ENCODE data around the gene GCG.

DNA sequence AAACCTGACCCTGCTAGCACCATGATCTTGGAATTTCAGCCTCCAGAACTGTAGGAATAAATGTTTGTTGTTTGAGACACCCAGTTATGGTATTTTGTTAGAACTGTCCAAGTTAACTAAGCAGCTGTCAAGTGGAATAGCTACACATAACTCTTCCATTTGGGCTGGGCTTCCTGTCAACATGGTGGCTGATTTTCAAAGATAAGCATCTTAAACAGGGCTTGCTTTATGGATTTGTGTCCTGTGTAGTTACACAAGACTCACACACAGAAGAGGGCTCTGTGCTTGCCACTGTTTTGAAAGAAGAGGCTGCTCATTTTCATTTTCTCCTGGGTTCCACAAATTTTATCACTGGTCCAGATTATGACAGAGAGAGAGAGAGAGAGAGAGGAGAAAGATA, 35.7 kb downstream of the GCG start:
- TF ChIP-seq, protein P1, sequence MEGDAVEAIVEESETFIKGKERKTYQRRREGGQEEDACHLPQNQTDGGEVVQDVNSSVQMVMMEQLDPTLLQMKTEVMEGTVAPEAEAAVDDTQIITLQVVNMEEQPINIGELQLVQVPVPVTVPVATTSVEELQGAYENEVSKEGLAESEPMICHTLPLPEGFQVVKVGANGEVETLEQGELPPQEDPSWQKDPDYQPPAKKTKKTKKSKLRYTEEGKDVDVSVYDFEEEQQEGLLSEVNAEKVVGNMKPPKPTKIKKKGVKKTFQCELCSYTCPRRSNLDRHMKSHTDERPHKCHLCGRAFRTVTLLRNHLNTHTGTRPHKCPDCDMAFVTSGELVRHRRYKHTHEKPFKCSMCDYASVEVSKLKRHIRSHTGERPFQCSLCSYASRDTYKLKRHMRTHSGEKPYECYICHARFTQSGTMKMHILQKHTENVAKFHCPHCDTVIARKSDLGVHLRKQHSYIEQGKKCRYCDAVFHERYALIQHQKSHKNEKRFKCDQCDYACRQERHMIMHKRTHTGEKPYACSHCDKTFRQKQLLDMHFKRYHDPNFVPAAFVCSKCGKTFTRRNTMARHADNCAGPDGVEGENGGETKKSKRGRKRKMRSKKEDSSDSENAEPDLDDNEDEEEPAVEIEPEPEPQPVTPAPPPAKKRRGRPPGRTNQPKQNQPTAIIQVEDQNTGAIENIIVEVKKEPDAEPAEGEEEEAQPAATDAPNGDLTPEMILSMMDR (IDR thresholded peaks at IDR 0.05 in 8 of 11, conservative IDR thresholded peaks at IDR 0.05 in 3 of 11), result no peak
- no peak for TF ChIP-seq POLR2AphosphoS5 (IDR thresholded peaks at IDR 0.05)
